GM19372 (cell line): ENCODE data around the gene CRYBG3.
A peak's percentile ranks its signal among the peaks of the same experiment; 100 is the strongest.

Source experiments
- ATAC-seq: cut with Tn5 transposase; IDR thresholded peaks from one replicate; pipeline ENCODE4 v1.9.1; 2021; ENCODE audit warnings: mild to moderate bottlenecking, low read depth, moderate library complexity; ENCODE audit not compliant: unreplicated experiment

The CRYBG3 gene

GRCh38 chr3:97821774-97822358 lies at the start of gene CRYBG3:
Gene CRYBG3, plus strand, starts transcription at chr3:97822011. Its CDS starts 196 bp downstream, at chr3:97822207.
- ATAC-seq = peak; percentile 97

GRCh38 chr3:97772926-97773325 lies 48.9 kb upstream of the CRYBG3 start:
- no peak for ATAC-seq

- no peak for ATAC-seq
These were observed 43.7 kb upstream of the CRYBG3 start for GRCh38 chr3:97778152-97778551.

GRCh38 chr3:97793420-97794019 lies 28.3 kb upstream of the CRYBG3 start:
- ATAC-seq = peak; percentile 79

GRCh38 chr3:97795951-97796350 lies 25.9 kb upstream of the CRYBG3 start:
- ATAC-seq = no peak

DNA sequence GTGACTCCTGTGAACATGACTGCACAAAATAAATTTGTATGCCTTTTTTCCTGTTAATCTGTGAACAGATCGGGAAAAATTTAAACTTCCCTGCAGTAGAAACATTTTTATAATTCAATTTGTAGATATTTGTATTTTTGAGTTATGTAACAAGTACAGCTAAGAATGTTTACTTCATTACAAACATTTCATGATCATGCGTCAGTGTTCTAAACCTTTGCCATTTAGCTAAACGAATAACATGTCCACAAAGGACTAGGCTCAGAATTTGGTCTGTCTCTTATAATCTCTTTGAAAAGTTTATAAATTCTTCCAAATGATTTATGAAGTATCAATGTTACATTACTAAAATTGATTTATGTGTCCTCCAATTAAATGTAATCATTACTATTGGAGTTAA lies 17.3 kb upstream of the CRYBG3 start:
- ATAC-seq = no peak

DNA sequence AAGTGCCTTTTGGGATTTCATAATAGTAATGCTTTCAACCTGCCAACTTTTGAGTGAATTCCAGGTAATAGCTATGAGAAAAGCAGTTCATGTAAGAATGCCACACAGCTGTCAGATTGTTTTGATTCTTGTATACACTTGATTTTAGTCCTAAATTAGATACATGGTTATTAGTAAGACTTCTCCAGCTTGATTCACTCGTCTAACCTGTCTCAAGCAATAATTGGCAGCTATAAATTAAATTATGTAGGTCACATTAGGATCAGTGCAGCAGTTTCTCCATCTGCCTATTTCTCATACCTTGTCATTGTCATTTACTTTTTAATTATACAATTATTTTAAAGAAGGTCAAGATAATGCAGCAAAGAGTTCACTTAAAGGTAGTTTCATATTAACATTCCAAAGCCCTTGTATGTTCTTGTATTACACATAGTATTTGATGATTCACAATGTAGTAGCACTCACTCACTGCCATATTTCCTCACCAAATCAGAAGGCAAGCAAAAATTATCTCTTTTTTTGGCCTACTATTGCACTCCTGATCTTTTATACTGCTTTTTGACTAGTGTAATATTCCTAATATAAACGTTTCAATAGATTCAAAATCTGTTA lies 10.9 kb upstream of the CRYBG3 start:
- ATAC-seq = no peak

GRCh38 chr3:97815149-97815917 lies 6.5 kb upstream of the CRYBG3 start:
- ATAC-seq = no peak

DNA sequence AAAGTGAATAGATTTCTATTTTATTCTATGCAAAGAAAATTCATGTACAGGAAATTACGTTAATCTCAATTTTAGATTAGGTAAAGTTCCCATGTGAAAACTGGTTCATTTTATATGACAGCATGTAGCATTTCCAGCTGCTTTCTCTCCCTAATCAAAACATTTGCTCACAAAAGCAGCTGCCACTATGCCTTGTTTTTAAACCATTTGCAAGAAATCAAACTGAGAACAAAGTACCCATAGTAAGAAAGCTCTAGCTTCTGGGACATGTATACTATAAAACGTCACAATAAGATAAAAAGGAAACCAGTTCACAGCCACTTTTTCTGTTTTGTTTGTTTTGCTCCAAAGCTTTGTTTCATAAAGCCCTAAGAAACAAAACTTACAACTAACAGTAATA lies 5.0 kb upstream of the CRYBG3 start:
- ATAC-seq = no peak

DNA sequence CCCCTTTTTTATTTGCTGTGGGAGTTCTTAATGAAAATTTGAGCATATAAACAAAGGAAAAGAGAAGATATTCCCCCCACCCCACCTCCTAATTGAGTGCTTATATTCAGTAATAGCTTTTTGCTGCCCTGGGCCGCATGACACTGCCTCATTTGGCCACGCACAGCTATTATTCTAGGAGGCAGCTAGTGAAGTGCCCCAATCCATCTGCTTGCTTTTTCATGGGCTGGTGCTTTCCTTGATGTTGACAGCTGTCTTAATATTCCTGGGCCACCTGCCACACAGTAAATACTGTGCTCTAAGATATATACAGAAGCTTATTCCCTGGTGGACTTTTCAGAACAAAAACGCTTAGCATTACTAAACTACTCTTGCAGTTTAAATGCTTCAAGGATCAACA lies 3.8 kb upstream of the CRYBG3 start:
- no peak for ATAC-seq

DNA sequence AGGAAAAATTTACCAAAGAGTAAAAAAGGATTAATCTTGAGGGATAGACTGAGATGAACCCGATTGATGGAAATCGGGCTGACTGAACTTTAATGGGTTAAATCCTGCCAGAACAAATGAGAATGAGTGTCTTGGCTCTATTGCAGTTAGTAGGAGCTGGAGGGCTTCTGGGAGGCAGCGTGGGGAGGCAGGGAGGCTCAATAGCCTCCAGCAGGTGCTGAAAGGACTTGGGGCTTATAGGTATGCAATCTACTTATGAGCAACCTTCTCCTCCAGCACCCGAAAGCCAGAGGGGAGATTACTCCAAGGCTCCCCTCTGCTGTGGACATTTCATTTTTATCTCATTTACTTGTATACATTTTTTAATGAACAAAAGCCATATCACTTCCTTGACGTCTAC lies 1.0 kb upstream of the CRYBG3 start:
- no peak for ATAC-seq

DNA sequence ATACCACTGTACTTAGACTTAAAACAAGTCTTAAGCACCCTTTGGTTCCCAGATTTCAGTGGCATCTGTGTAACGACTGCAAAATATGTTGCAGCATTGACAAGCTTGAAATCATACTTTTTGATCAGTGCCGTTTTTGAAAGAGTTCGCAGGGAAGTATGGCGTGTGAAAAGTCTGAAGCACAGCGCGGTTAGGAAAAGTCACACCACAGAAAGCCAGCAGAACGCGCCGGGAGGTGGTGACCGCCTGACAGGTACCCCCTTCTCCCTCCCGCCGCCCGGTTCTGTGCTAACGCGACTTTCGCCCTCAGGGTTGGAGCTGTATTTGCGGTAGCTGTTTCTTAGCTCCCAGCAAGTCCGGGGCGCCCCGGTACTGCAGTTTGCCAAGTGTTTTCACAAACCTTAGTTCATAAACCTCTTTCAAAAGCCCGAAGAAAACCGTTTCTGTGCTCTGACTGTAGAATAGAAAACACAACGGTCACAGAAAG lies 481 bp upstream of the CRYBG3 start:
- peak; percentile 43 for ATAC-seq

GRCh38 chr3:97822359-97822775 lies 556 bp downstream of the CRYBG3 start:
- ATAC-seq = peak; percentile 26

- ATAC-seq = no peak
These were observed 1.5 kb downstream of the CRYBG3 start for GRCh38 chr3:97823046-97824004.

- no peak for ATAC-seq
These were observed 3.3 kb downstream of the CRYBG3 start for GRCh38 chr3:97825101-97825500.

GRCh38 chr3:97827741-97828471 lies 6.1 kb downstream of the CRYBG3 start:
- no peak for ATAC-seq

- no peak for ATAC-seq
These were observed 7.4 kb downstream of the CRYBG3 start for GRCh38 chr3:97829198-97829597.

DNA sequence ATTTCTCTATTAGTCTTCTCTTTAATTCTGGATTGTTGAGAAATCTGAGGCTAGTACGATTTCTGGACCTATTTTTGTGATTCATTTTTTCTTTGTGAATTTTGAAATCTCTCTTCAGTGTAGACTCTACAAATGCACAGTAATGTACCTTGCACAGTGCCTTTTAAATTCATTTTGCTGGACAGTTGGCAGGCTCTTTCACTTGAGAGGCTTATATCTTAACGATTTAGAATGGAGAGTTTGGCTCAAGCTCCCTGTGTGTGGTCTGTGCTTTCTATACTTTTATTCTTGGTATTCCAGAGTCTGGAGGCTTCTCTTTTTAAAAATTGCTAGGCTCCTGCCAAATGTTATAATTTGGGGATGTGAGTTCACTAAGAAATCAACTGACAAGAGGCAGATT lies 8.8 kb downstream of the CRYBG3 start:
- no peak for ATAC-seq

- no peak for ATAC-seq
These were observed 9.3 kb downstream of the CRYBG3 start for GRCh38 chr3:97831140-97831539.
